Sigmoid colon (tissue), 7 donors: ENCODE data around the gene SLC9A3. TPM values are rescaled to one million over a fixed set of nuclear protein-coding genes. Genes with fewer than 3 reads are reported as not detected.
A peak's percentile ranks its signal among the peaks of the same experiment; 100 is the strongest.

Source experiments
- DNase-seq: peaks from one replicate; pipeline ENCODE4 v3.0.0-alpha.2; 2019
- H3K27ac ChIP-seq, 4 donors: fragments of 200-600 bp; sonication (generic); one replicate each; pipeline ENCODE4 v1.5.1; 2016 to 2019; ENCODE audit warnings: mild to moderate bottlenecking in 1 of 4
- H3K27me3 ChIP-seq, 3 donors: fragments of 200-600 bp; sonication (generic); one replicate each; pipeline ENCODE4 v1.5.1; 2019; ENCODE audit warnings: mild to moderate bottlenecking in 1 of 3
- H3K36me3 ChIP-seq, 4 donors: fragments of 200-600 bp; sonication (generic); one replicate each; pipeline ENCODE4 v1.5.1; 2016 to 2019
- H3K4me1 ChIP-seq, 4 donors: fragments of 200-600 bp; sonication (generic); one replicate each; pipeline ENCODE4 v1.5.1; 2017 to 2019
- H3K4me3 ChIP-seq, 4 donors: fragments of 200-600 bp; sonication (generic); one replicate each; pipeline ENCODE4 v1.5.1; 2017 to 2019; ENCODE audit warnings: mild to moderate bottlenecking in 2 of 4, moderate library complexity in 1 of 4
- H3K9me3 ChIP-seq, 4 donors: fragments of 200-600 bp in 3 of 4; sonication (generic) in 3 of 4; one replicate each; pipeline versions ENCODE4 v1.5.1 to v1.6.1; 2013 to 2019
- CTCF ChIP-seq, 4 experiments: fragments of 450-650 bp in 3 of 4; fragments of 200-600 bp in 1 of 4; IDR thresholded peaks; one replicate each; pipeline ENCODE4 v1.5.1; 2016 to 2019; ENCODE audit warnings: antibody characterized with exemption in 4 of 4, mild to moderate bottlenecking in 3 of 4, moderate library complexity in 2 of 4
- EP300 ChIP-seq, 4 donors: sonication (generic); formaldehyde crosslinking; IDR thresholded peaks; one replicate each; pipeline ENCODE4 v1.6.1; 2017; ENCODE audit warnings: antibody characterized with exemption in 4 of 4
- POLR2A ChIP-seq, 2 donors: fragments of 450-650 bp; IDR thresholded peaks; one replicate each; pipeline ENCODE4 v1.6.1; 2016; ENCODE audit warnings: antibody characterized with exemption in 2 of 2, mild to moderate bottlenecking in 2 of 2, moderate library complexity in 2 of 2
- POLR2AphosphoS5 ChIP-seq, 4 donors: sonication (generic); formaldehyde crosslinking; IDR thresholded peaks; one replicate each; pipeline ENCODE4 v1.6.1; 2017; ENCODE audit warnings: antibody characterized with exemption in 4 of 4
- WGBS, 2 donors: extraction: QIAGEN DNeasy Blood & Tissue Kit; methylation state at CpG; one replicate each; pipeline ENCODE4 v1.1.7; 2013; 5-methylcytosine and 5-hydroxymethylcytosine counted together
- intact Hi-C: fragments of 100-400 bp; cut with DNase I; formaldehyde crosslinking; loops from one replicate; pipeline ENCODE4 v1.15.1; 2023
- polyA plus RNA-seq, 3 donors: library from polyadenylated mRNA; stranded (reverse); fragments of 200-250 nt; gene quantifications; one replicate each; pipeline ENCODE4 v1.2.3, GENCODE V29; 2013
- total RNA-seq, 4 donors: library from RNA; depleted of rRNA; stranded (reverse); fragments of >200 nt; gene quantifications; one replicate each; pipeline ENCODE4 v1.1.0, GENCODE V29; 2016
- donor health status: healthy with polysubstance abuse.
- donor health status: Bipolar disorder and iron deficiency.
- donor health status: healthy.

Gene SLC9A3
- total and polyA plus RNA-seq, 7 donors, result 0.83 to 51.3 (median 2.5) TPM

GRCh38 chr5:427415-428087 lies 96.7 kb downstream of the SLC9A3 start:
- TF ChIP-seq POLR2A (IDR thresholded peaks at IDR 0.05) (no peak), POLR2AphosphoS5 (IDR thresholded peaks at IDR 0.05) (no peak), CTCF (IDR thresholded peaks at IDR 0.05) (no peak)
- WGBS, 2 donors, result 95% methylated on average over 39 of the region's 39 CpGs
- peak; percentile 22 for DNase-seq
- Histone ChIP-seq H3K36me3 (no peaks in the 10 kb centered on the region), H3K27me3 (no peaks in the 10 kb centered on the region), H3K4me1 (peaks cover 0 to 7% (median 0%) of the 10 kb centered on the region in 4 donors), H3K27ac (no peak overlapping the region), H3K9me3 (no peaks in the 10 kb centered on the region), H3K4me3 (no peak overlapping the region)
- intact Hi-C loops, result no loop called here

- 83 to 92% methylated on average over 3 of the region's 3 CpGs for WGBS, 2 donors
- Histone ChIP-seq H3K36me3 (no peaks in the 10 kb centered on the region), H3K4me3 (no peak overlapping the region), H3K27me3 (no peaks in the 10 kb centered on the region), H3K4me1 (peaks cover 0 to 7% (median 0%) of the 10 kb centered on the region in 4 donors), H3K27ac (no peak overlapping the region), H3K9me3 (no peaks in the 10 kb centered on the region)
- peak; percentile 12 for DNase-seq
- intact Hi-C loops, result no loop called here
- TF ChIP-seq POLR2AphosphoS5 (IDR thresholded peaks at IDR 0.05) (no peak), POLR2A (IDR thresholded peaks at IDR 0.05) (no peak)
Measured at GRCh38 chr5:426392-426976, 97.8 kb downstream of the SLC9A3 start.

GRCh38 chr5:425714-426113 lies 98.5 kb downstream of the SLC9A3 start:
- Histone ChIP-seq H3K4me3 (no peak overlapping the region), H3K9me3 (no peaks in the 10 kb centered on the region), H3K27ac (no peak overlapping the region), H3K27me3 (no peaks in the 10 kb centered on the region), H3K4me1 (peaks cover 0 to 7% (median 0%) of the 10 kb centered on the region in 4 donors), H3K36me3 (no peaks in the 10 kb centered on the region)
- peak; percentile 35 for DNase-seq
- 22 to 52% methylated on average over 5 of the region's 5 CpGs for WGBS, 2 donors
- intact Hi-C loops, result no loop called here
- TF ChIP-seq POLR2AphosphoS5 (IDR thresholded peaks at IDR 0.05) (no peak), EP300 (IDR thresholded peaks at IDR 0.05) (no peak), POLR2A (IDR thresholded peaks at IDR 0.05) (no peak), CTCF (IDR thresholded peaks at IDR 0.05) (no peak)

GRCh38 chr5:424301-425110 lies 99.7 kb downstream of the SLC9A3 start:
- Histone ChIP-seq H3K27me3 (no peaks in the 10 kb centered on the region), H3K27ac (no peak overlapping the region), H3K4me1 (peaks cover 0 to 2% (median 0%) of the 10 kb centered on the region in 4 donors), H3K9me3 (no peaks in the 10 kb centered on the region), H3K4me3 (no peak overlapping the region), H3K36me3 (no peaks in the 10 kb centered on the region)
- peak; percentile 40 for DNase-seq
- intact Hi-C loops, result no loop called here
- TF ChIP-seq POLR2A (IDR thresholded peaks at IDR 0.05) (no peak), POLR2AphosphoS5 (IDR thresholded peaks at IDR 0.05) (no peak), EP300 (IDR thresholded peaks at IDR 0.05) (no peak), CTCF (IDR thresholded peaks at IDR 0.05) (no peak)
- WGBS, 2 donors, result 76 to 80% methylated on average over 11 of the region's 11 CpGs

GRCh38 chr5:423626-424261 lies 100.5 kb downstream of the SLC9A3 start:
- H3K27me3 ChIP-seq, result no peaks in the 10 kb centered on the region
- no peak overlapping the region for H3K4me3 ChIP-seq
- no peaks in the 10 kb centered on the region for H3K4me1 ChIP-seq
- peak; percentile 53 for DNase-seq
- 68 to 83% methylated on average over 24 of the region's 24 CpGs for WGBS, 2 donors
- H3K9me3 ChIP-seq, result no peaks in the 10 kb centered on the region
- intact Hi-C loops, result no loop called here
- TF ChIP-seq POLR2AphosphoS5 (IDR thresholded peaks at IDR 0.05), result no peak
- TF ChIP-seq POLR2A (IDR thresholded peaks at IDR 0.05), result no peak
- TF ChIP-seq EP300 (IDR thresholded peaks at IDR 0.05), result no peak
- no peak for TF ChIP-seq CTCF (IDR thresholded peaks at IDR 0.05)
- H3K27ac ChIP-seq, result no peak overlapping the region
- H3K36me3 ChIP-seq, result no peaks in the 10 kb centered on the region
